Pancreas (tissue), 10 donors: Measurements from ENCODE around the gene NR2C2. TPM values are rescaled to one million over a fixed set of nuclear protein-coding genes. Genes with fewer than 3 reads are reported as not detected.
A peak's percentile ranks its signal among the peaks of the same experiment; 100 is the strongest.

ENCODE experiments used
- ATAC-seq, 4 donors: fragments of 200-7000 bp; cut with Tn5 transposase; one replicate each; pipeline versions ENCODE4 v1.8.0 to v1.9.1; 2020; ENCODE audit warnings: mild to moderate bottlenecking in 4 of 4, moderate library complexity in 4 of 4
- DNase-seq, 6 donors: peaks; one replicate each; pipeline ENCODE4 v3.0.0-alpha.2; 2020
- FAIRE-seq: peaks from 2 replicates; lab custom pipeline; 2012; peaks lifted over from hg19 to GRCh38; lab: Jason Lieb, UNC
- H3K27ac ChIP-seq, 4 donors: fragments of 200-600 bp; sonication (generic); 1 replicate in 3 of 4; 2 replicates in 1 of 4; pipeline versions ENCODE4 v1.5.0 to v1.8.0; 2020
- H3K27me3 ChIP-seq, 4 donors: fragments of 200-600 bp; one replicate each; pipeline ENCODE4 v1.8.0; 2021
- H3K36me3 ChIP-seq, 3 donors: fragments of 200-600 bp; sonication (generic) in 1 of 3; one replicate each; pipeline versions ENCODE4 v1.5.0 to v1.8.0; 2020 to 2021
- H3K4me1 ChIP-seq, 3 donors: fragments of 200-600 bp; one replicate each; pipeline ENCODE4 v1.8.0; 2021
- H3K4me3 ChIP-seq, 4 donors: fragments of 200-600 bp; sonication (generic) in 2 of 4; one replicate each; pipeline versions ENCODE4 v1.5.0 to v1.8.0; 2020 to 2021
- H3K9me3 ChIP-seq, 4 donors: fragments of 200-600 bp; one replicate each; pipeline ENCODE4 v1.8.0; 2021
- CTCF ChIP-seq, 4 donors: fragments of 200-600 bp; sonication (generic) in 3 of 4; IDR thresholded peaks; one replicate each; pipeline versions ENCODE4 v1.5.0 to v1.8.0; 2021; ENCODE audit warnings: antibody characterized with exemption in 4 of 4
- WGBS, 2 donors: extraction: QIAGEN DNeasy Blood & Tissue Kit; methylation state at CpG; one replicate each; pipeline ENCODE4 v1.1.7; 2013; 5-methylcytosine and 5-hydroxymethylcytosine counted together
- intact Hi-C, 3 donors: fragments of 100-400 bp; cut with DNase I; formaldehyde crosslinking; loops; one replicate each; pipeline versions ENCODE4 v1.11.1 to v1.14.2; 2022
- polyA plus RNA-seq, 2 donors: library from polyadenylated mRNA; stranded (reverse); fragments of 200-250 nt; gene quantifications; one replicate each; pipeline ENCODE4 v1.2.3, GENCODE V29; 2013
- total RNA-seq, 6 donors: library from RNA; stranded (reverse); fragmentation: NEBNext Ultra II Directional in 4 of 6; extraction: Animal tissue kit (Norgen Biotek cat#: 25700) in 4 of 6; gene quantifications; one replicate each; pipeline versions ENCODE4 v1.2.1 to v1.2.4, GENCODE V29; 2021 to 2023
- donor health status: healthy with polysubstance abuse.
- donor health status: DM: no; HTN: no; CAD: no; lungs with moderate emphysema.
- donor health status: DM: no; HTN: no; CAD: no.
- donor health status: control.
- donor health status: control.
- donor health status: Bipolar disorder and iron deficiency.
- donor health status: DM: yes; HTN: yes; CAD: no.
- donor health status: DM: no; HTN: no; CAD: no.
- donor health status: DM: no; HTN: no; CAD: no.
- donor health status: DM: yes; HTN: yes; CAD: no.

NR2C2 gene
- total and polyA plus RNA-seq, 8 donors, result 5.4 to 25.1 (median 14.4) TPM

DNA sequence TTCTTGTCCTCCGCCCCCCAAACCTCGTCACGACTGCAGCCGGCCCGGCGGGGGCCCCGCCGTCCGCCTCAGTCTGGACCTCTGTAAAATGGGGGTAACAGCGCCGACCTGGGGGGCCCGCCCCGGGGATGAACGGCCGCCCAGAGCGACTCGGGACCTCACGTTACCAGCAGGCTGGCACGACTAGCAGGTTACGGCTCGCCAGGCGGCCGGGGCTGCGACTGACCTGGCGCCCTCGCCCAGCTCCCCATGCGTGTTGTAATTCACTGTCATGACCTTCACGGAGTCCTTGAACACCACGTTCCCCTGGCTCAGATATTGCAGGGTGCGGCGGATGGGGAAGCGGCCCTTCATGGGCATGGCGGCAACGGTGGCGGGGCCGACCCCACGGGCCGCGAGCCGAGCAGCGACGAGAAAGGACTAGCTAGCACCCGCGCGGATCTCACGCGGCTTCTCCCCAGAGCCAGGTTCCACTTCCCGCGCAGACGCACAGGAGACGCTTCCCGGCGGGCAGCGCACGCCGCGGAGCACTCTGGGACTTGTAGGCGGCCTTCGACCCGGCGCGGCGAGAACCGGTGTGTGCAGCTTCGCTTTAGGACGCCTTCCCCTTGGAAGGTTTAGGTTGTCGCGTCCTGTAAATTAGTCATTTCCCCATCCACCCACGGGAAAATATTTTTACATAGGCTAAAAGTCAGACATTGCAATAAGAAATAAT lies 117.6 kb downstream of the NR2C2 start, which contains the start of gene MRPS25:
TSS of gene MRPS25 (minus strand) at position 481 of the 715 bp plus-strand sequence. CDS start at position 360, 121 bp downstream.
- no peaks in the 10 kb centered on the region for H3K9me3 ChIP-seq
- 0 to 1% methylated on average over 53 to 69 of the region's 69 CpGs for WGBS, 2 donors
- peaks cover 4 to 11% (median 10%) of the 10 kb centered on the region in 3 donors for H3K4me1 ChIP-seq
- ATAC-seq (peak; percentile 99), DNase-seq (peak; percentile 85 to 96 (median 88)), FAIRE-seq (no peak)
- no peak for TF ChIP-seq CTCF (IDR thresholded peaks at IDR 0.05)
- no peaks in the 10 kb centered on the region for H3K27me3 ChIP-seq
- intact Hi-C loops, result no loop called here
- peak within 1 kb of the TSS; percentile 53 to 76 (median 64) for H3K27ac ChIP-seq
- peak within 1 kb of the TSS; percentile 73 to 94 (median 82) for H3K4me3 ChIP-seq
- no peaks in the 10 kb centered on the region for H3K36me3 ChIP-seq

GRCh38 chr3:15065550-15066007 lies 118.2 kb downstream of the NR2C2 start:
- no peak for DNase-seq
- Histone ChIP-seq H3K9me3 (no peaks in the 10 kb centered on the region), H3K36me3 (no peaks in the 10 kb centered on the region), H3K27me3 (no peaks in the 10 kb centered on the region), H3K4me3 (peak overlapping the region; percentile 73 to 94 (median 82)), H3K4me1 (peaks cover 4 to 11% (median 10%) of the 10 kb centered on the region in 3 donors), H3K27ac (peak overlapping the region in 2 of 4 donors; percentile 58 to 76)
- 45 to 57% methylated on average over 16 of the region's 16 CpGs for WGBS, 2 donors
- no peak for TF ChIP-seq CTCF (IDR thresholded peaks at IDR 0.05)
- intact Hi-C loops, result no loop called here
- ATAC-seq, result no peak
- no peak for FAIRE-seq

DNA sequence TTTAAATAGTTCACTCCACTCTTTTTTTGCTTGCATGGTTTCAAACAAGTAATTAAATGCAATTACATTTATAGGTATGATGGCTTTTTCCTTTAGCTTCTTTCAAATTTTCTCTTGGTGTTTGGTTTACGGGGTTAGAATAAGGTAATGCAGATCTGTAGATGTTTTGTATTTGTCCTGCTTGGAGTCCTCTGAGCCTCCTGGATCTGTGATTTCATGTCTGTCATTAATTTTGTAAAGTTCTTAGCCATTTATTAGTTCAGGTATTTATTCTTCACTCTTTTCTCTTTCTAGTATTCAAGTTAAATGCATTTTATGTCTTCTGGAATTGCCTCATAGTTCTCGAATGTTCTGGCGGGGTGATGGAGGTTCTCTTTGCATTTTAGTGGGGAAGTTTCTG lies 119.1 kb downstream of the NR2C2 start:
- H3K27me3 ChIP-seq, result no peaks in the 10 kb centered on the region
- no peak for FAIRE-seq
- intact Hi-C loops, result no loop called here
- peaks cover 4 to 11% (median 10%) of the 10 kb centered on the region in 3 donors for H3K4me1 ChIP-seq
- no peaks in the 10 kb centered on the region for H3K9me3 ChIP-seq
- WGBS, 2 donors, result 92 to 96% methylated on average over 3 of the region's 3 CpGs
- TF ChIP-seq CTCF (IDR thresholded peaks at IDR 0.05), result no peak
- H3K4me3 ChIP-seq, result no peak overlapping the region
- ATAC-seq, result no peak
- DNase-seq, result no peak
- peaks cover 0 to 2% (median 0%) of the 10 kb centered on the region in 3 donors for H3K36me3 ChIP-seq
- H3K27ac ChIP-seq, result no peak overlapping the region

GRCh38 chr3:15069441-15069840 lies 122.1 kb downstream of the NR2C2 start:
- ATAC-seq, result no peak
- Histone ChIP-seq H3K27me3 (no peaks in the 10 kb centered on the region), H3K9me3 (no peaks in the 10 kb centered on the region), H3K4me3 (no peak overlapping the region), H3K4me1 (no peaks in the 10 kb centered on the region), H3K36me3 (peaks cover 5 to 19% (median 10%) of the 10 kb centered on the region in 3 donors), H3K27ac (no peak overlapping the region)
- WGBS, 2 donors, result 86 to 91% methylated on average over 1 of the region's 1 CpG
- FAIRE-seq, result no peak
- DNase-seq, result no peak
- no peak for TF ChIP-seq CTCF (IDR thresholded peaks at IDR 0.05)
- intact Hi-C loops, result no loop called here

DNA sequence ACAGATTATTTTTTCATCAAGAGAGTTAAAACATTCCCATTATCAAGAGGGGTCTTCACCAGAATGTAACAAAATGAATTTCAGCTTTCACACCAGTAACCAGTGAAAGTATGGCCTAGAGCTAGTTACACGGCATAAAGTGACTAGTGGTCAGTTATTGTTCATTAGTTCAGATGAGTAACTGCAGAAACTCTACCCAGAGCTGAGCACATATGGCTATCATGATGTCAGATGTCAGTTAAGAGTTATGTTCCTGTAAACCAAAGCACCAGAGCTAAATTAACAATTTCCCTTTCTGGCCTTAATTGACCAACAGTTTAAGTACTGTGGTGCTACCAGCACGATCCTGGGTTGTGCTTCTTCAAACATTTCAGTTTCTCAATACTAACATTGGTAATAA lies 124.3 kb downstream of the NR2C2 start:
- DNase-seq (no peak), ATAC-seq (no peak), FAIRE-seq (no peak)
- no peak for TF ChIP-seq CTCF (IDR thresholded peaks at IDR 0.05)
- Histone ChIP-seq H3K9me3 (no peaks in the 10 kb centered on the region), H3K4me1 (no peaks in the 10 kb centered on the region), H3K4me3 (no peak overlapping the region), H3K27me3 (no peaks in the 10 kb centered on the region), H3K36me3 (peaks cover 9 to 40% (median 27%) of the 10 kb centered on the region in 3 donors), H3K27ac (no peak overlapping the region)
- WGBS, 2 donors, result 89 to 92% methylated on average over 2 of the region's 2 CpGs
- intact Hi-C loops, result no loop called here
